AG04449 (cell line): Measurements from ENCODE around the gene FANCE.

Experiments used
- CTCF ChIA-PET: fragments of 350-600 bp; formaldehyde crosslinking; extraction: SDS; loops from one replicate; lab custom pipeline; 2021; ENCODE audit warnings: antibody characterized with exemption; lab: Yijun Ruan, JAX
- POLR2A ChIA-PET: fragments of 400-600, 350-600 bp; formaldehyde crosslinking; extraction: SDS; loops from one replicate; lab custom pipeline; 2020; ENCODE audit warnings: antibody characterized with exemption, inconsistent platforms; lab: Yijun Ruan, JAX
- DNase-seq: peaks from one replicate; pipeline ENCODE4 v3.0.0-alpha.2; 2010; ENCODE audit warnings: low read depth, low spot score
- H3K4me3 ChIP-seq: 2 replicates; pipeline ENCODE4 v1.5.1; 2011; ENCODE audit warnings: low read depth, mild to moderate bottlenecking, control low read depth, low read length
- TF ChIP-seq, protein P1 (sequence below): IDR thresholded peaks from one replicate; pipeline ENCODE4 v1.5.1; 2011; ENCODE audit warnings: mild to moderate bottlenecking, moderate library complexity, low read length, control low read depth, inconsistent platforms; ENCODE audit not compliant: insufficient read depth; ENCODE audit errors: missing control alignments

Gene FANCE

DNA sequence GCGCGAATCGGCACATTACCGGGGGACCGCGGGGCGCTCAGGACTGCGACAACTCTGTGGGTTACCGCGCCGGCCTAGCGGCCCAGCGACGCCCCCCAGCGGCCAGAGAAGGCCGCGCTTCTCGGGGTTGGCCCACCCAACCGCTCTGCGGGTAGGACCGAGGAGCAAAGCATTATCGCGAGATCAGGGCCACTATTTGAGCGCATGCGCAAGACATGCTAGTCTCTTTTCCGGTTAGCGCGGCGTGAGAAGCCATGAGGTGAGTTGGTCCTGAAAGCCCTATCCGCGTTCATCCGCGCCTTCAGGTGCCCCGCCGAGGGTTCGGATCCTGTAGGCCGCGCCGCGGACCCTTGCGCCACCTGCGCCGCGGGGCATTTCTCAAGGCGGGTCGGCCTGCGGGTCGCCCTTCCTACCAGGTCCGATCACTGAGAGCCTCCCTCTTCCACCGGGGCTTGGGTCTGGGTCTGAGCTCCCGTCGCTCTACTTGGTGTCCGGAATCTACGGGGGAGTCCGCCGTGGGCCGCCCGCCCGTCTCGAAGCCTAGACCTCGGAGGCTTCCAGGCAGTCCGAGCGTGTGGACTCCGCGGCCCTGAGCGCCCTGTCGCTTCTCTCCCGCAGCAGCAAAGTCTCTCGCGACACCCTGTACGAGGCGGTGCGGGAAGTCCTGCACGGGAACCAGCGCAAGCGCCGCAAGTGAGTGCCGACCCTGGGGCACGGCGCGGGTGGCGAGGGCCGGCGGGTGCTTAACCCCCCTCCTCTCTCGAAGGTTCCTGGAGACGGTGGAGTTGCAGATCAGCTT lies 16.2 kb downstream of the FANCE start, which contains the start of gene RPL10A:
RPL10A (plus strand) TSS at position 221 of the 799 bp plus-strand sequence; CDS start at position 255, 34 bp downstream.
- POLR2A ChIA-PET: interaction anchor here (0.7 to 2.8 kb wide), 10 partner anchors 10 to 150 kb away, joined by 3 to 12 read pairs (median 4); partner anchors contain the start of genes PPARD and TEAD3
- peak within 1 kb of the TSS; percentile 94 for H3K4me3 ChIP-seq
- CTCF ChIA-PET: interaction anchor here (0.6 to 5.7 kb wide), 26 partner anchors 9 to 175 kb away, joined by 3 to 119 read pairs (median 5); partner anchors contain the start of genes DEF6, FANCE, PPARD and TEAD3
- peak; percentile 73 for DNase-seq
- TF ChIP-seq, protein P1, sequence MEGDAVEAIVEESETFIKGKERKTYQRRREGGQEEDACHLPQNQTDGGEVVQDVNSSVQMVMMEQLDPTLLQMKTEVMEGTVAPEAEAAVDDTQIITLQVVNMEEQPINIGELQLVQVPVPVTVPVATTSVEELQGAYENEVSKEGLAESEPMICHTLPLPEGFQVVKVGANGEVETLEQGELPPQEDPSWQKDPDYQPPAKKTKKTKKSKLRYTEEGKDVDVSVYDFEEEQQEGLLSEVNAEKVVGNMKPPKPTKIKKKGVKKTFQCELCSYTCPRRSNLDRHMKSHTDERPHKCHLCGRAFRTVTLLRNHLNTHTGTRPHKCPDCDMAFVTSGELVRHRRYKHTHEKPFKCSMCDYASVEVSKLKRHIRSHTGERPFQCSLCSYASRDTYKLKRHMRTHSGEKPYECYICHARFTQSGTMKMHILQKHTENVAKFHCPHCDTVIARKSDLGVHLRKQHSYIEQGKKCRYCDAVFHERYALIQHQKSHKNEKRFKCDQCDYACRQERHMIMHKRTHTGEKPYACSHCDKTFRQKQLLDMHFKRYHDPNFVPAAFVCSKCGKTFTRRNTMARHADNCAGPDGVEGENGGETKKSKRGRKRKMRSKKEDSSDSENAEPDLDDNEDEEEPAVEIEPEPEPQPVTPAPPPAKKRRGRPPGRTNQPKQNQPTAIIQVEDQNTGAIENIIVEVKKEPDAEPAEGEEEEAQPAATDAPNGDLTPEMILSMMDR: peak; percentile 96

DNA sequence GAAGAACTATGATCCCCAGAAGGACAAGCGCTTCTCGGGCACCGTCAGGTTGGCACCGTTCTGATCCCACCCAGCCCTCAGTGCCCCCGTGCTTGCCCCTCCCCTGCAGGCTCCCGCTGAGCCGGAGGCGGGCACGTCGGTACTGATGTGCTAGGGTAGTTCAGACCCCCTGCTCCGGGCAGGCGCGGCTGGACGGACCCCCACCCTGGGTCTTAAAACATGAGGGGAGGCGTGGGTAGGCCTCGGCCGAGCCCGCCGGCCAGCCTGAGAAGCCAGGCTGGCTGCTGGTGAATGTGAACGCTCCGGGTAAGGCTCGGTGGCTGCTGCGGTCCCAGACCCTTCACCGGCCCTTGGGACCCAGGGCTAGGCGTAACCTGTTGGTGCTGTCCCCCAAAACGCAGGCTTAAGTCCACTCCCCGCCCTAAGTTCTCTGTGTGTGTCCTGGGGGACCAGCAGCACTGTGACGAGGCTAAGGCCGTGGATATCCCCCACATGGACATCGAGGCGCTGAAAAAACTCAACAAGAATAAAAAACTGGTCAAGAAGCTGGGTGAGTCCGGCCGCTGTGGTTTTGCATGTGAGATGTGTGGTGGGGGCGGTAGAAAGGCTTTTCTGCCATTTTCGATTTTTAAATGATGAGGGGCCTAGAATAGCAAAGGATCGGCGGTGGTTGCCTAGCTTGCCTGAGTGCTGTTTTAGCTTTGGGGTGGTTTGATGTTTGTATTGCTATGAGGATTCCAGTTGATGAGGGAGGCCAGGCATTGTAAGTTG lies 17.0 kb downstream of the FANCE start:
- H3K4me3 ChIP-seq: peak overlapping the region; percentile 94
- DNase-seq: no peak
- ChIA-PET POLR2A (interaction anchor here (0.8 to 2.8 kb wide), 7 partner anchors 9 to 127 kb away, joined by 3 to 12 read pairs (median 5); partner anchors contain the start of genes PPARD and TEAD3), CTCF (interaction anchor here (1.4 to 5.7 kb wide), 10 partner anchors 12 to 171 kb away, joined by 3 to 119 read pairs (median 8); partner anchors contain the start of genes DEF6, FANCE, PPARD and TEAD3)
- TF ChIP-seq, protein P1: no peak

DNA sequence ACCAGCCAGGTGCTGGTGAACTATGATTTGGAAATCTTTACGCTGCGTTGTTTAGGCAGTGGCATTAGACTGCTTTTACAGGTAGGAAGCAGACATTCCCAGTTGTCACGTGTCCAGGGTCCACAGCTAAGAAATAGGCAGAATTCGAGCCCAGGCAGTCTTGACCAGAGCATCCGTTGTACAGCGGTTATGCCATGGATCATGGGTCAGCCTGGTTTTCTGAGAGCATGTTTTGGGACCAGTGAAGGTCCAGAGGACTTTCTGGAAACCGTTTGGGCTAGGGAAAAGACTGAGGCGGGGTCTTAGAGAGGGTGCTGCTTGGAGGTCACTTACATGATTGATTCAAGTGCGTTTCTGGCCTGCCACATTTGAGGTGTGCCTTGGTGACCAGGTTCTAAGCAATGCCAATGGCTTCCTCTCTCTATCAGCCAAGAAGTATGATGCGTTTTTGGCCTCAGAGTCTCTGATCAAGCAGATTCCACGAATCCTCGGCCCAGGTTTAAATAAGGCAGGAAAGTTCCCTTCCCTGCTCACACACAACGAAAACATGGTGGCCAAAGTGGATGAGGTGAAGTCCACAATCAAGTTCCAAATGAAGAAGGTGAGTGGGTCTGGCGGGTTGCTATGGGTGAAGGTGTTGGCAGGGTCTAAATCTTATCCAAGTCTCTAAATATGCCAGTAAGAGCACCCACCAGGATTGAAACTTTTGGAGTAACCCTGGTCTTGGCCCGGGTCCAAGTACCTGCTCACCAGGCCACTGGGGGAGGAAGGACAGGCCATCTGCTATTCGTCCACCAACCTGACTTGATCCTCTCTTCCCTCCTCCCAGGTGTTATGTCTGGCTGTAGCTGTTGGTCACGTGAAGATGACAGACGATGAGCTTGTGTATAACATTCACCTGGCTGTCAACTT lies 17.9 kb downstream of the FANCE start:
- H3K4me3 ChIP-seq: peak overlapping the region; percentile 94
- CTCF ChIA-PET: interaction anchor here (1.5 to 5.6 kb wide), 4 partner anchors 12 to 127 kb away, joined by 3 to 68 read pairs (median 6); partner anchors contain the start of gene PPARD

DNA sequence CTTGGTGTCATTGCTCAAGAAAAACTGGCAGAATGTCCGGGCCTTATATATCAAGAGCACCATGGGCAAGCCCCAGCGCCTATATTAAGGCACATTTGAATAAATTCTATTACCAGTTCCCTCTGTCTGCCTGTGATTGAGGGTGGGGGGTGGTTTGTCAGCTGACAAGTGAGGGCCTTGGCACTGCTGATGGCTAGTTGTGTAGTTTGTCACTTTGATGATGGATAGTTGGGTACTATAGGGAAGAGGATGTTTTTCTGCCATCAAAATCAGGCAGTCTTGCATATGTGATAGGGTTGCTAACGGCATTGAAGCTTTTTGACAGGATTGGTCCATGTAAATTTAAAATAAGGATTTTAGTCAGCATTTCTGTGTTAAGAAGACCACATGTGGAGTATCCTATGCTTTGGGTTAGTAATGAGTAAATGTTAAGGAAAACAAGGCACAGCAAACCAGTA lies 18.6 kb downstream of the FANCE start:
- CTCF ChIA-PET: interaction anchor here (1.6 to 2.0 kb wide), 3 partner anchors 16 to 129 kb away, joined by 5 to 10 read pairs (median 7); no protein-coding TSS in a partner anchor
- POLR2A ChIA-PET: interaction anchor here (0.6 to 2.8 kb wide), 6 partner anchors 10 to 116 kb away, joined by 3 to 22 read pairs (median 12); partner anchors contain the start of gene TEAD3
- peak overlapping the region; percentile 94 for H3K4me3 ChIP-seq
- no peak for DNase-seq
- TF ChIP-seq, protein P1: no peak

More for the DNA sequence above, 17.9 kb downstream of the FANCE start:
- TF ChIP-seq, protein P1: no peak
- no peak for DNase-seq
- POLR2A ChIA-PET: interaction anchor here (0.7 to 2.8 kb wide), 7 partner anchors 8 to 116 kb away, joined by 3 to 22 read pairs (median 12); partner anchors contain the start of gene TEAD3

DNA sequence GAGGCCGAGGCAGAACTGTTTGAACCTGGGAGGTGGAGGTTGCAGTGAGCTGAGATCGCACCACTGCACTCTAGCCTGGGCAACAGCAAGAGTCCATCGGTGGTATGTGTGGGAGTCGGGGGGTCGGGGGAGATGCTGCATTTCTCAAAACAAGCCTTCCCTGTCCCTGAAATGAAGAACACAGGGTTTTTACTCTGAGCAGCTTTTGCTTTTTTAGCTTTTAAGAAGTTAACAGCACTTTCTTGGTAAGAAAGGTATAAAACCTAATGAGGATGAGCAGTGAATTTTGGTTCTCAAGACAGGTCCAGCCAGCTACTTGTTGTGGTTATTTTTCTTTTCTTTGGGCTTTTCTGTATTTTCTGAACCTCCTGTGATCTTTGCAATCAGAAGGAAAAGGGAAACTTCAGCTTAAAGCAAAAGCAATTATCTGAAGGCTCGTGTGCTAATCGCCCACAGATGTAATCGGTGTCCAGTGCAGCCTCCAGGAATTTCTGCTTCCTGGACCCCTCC lies 19.8 kb downstream of the FANCE start:
- CTCF ChIA-PET: interaction anchor here (0.8 to 2.0 kb wide), 7 partner anchors 9 to 265 kb away, joined by 3 to 10 read pairs (median 5); partner anchors contain the start of gene ARMC12

More for the DNA sequence above, 19.8 kb downstream of the FANCE start:
- no peak overlapping the region; the same call in 1 of the 2 replicates for H3K4me3 ChIP-seq
- DNase-seq: no peak
- TF ChIP-seq, protein P1: no peak
- POLR2A ChIA-PET: interaction anchor here (0.9 to 2.8 kb wide), 8 partner anchors 9 to 213 kb away, joined by 3 to 22 read pairs (median 8); partner anchors contain the start of genes FANCE, TEAD3 and ZNF76
